Ishikawa (cell line): ENCODE data around the gene C11orf54.

Source experiments
- CEBPB ChIP-seq: IDR thresholded peaks from 2 replicates; pipeline ENCODE4 v1.6.1; 2012
- EGR1 ChIP-seq: IDR thresholded peaks from 2 replicates; pipeline ENCODE4 v1.6.1; 2012
- EP300 ChIP-seq: IDR thresholded peaks from 2 replicates; pipeline ENCODE4 v1.6.1; 2012; ENCODE audit warnings: borderline replicate concordance
- FOXM1 ChIP-seq: IDR thresholded peaks from 2 replicates; pipeline ENCODE4 v1.6.1; 2012; ENCODE audit warnings: low read depth, borderline replicate concordance
- MAX ChIP-seq: IDR thresholded peaks from 2 replicates; pipeline ENCODE4 v1.6.1; 2012
- RAD21 ChIP-seq: IDR thresholded peaks from 2 replicates; pipeline ENCODE4 v1.6.1; 2012; ENCODE audit warnings: low read depth
- REST ChIP-seq: IDR thresholded peaks from 2 replicates; pipeline ENCODE4 v1.6.1; 2012; ENCODE audit warnings: low read depth, mild to moderate bottlenecking
- TAF1 ChIP-seq: IDR thresholded peaks from 2 replicates; pipeline ENCODE4 v1.6.1; 2012; ENCODE audit warnings: low read depth, mild to moderate bottlenecking
- TCF12 ChIP-seq: IDR thresholded peaks from 2 replicates; pipeline ENCODE4 v1.6.1; 2012; ENCODE audit warnings: low read depth
- TEAD4 ChIP-seq: IDR thresholded peaks from 2 replicates; pipeline ENCODE4 v1.6.1; 2012
- USF1 ChIP-seq: IDR thresholded peaks from 2 replicates; pipeline ENCODE4 v1.6.1; 2012
- YY1 ChIP-seq: IDR thresholded peaks from 2 replicates; pipeline ENCODE4 v1.6.1; 2012; ENCODE audit warnings: low read depth

- no peak for TF ChIP-seq USF1
- no peak for TF ChIP-seq EP300
- TF ChIP-seq RAD21: no peak
- no peak for TF ChIP-seq YY1
- no peak for TF ChIP-seq MAX
- no peak for TF ChIP-seq FOXM1
- no peak for TF ChIP-seq EGR1
- TF ChIP-seq REST: no peak
- TF ChIP-seq TCF12: no peak
- TF ChIP-seq CEBPB: no peak
- no peak for TF ChIP-seq TEAD4
- no peak for TF ChIP-seq TAF1
Observed at GRCh38 chr11:93737904-93738612, 3.4 kb upstream of the C11orf54 start.
